Astrocyte of the cerebellum (primary cell): Measurements from ENCODE around the gene ARL5C.

ENCODE experiments used
- DNase-seq: peaks from one replicate; pipeline ENCODE4 v3.0.0-alpha.2; 2011; ENCODE audit warnings: low read depth
- H3K4me3 ChIP-seq: 2 replicates; pipeline ENCODE4 v1.5.1; 2011; ENCODE audit warnings: mild to moderate bottlenecking, low read depth, low read length, moderate library complexity
- in situ Hi-C: cut with HindIII; loops from 2 replicates; pipeline ENCODE4 v1.10.0; 2017; ENCODE audit warnings: low sequenced_read_pairs
- TF ChIP-seq, protein P1 (sequence below): IDR thresholded peaks from 2 replicates; pipeline ENCODE4 v1.5.1; 2012; ENCODE audit warnings: low read length, low read depth, moderate library complexity, mild to moderate bottlenecking; ENCODE audit errors: missing control alignments

ARL5C gene

DNA sequence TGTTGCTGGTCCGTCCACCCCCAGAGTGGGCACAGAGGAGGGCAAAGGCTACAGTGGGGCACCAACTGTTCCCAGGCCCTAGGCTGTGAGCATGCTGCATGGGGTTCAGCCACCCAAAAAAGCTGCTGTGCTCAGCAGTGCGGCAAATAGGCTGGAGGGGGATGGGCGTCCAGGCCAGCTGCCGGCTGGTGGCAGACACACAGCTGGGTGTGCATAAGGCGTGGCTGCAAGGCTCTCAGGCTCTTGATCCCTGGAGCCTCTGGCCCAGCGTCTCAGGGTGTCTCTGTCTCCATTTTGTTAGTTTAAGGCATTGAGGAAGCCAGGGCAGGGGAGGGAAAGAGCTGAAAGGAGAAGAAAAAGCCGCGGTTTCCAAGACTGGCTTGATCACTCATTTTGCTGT, 42.9 kb upstream of the ARL5C start:
- in situ Hi-C loops = no loop called here
- TF ChIP-seq, protein P1, sequence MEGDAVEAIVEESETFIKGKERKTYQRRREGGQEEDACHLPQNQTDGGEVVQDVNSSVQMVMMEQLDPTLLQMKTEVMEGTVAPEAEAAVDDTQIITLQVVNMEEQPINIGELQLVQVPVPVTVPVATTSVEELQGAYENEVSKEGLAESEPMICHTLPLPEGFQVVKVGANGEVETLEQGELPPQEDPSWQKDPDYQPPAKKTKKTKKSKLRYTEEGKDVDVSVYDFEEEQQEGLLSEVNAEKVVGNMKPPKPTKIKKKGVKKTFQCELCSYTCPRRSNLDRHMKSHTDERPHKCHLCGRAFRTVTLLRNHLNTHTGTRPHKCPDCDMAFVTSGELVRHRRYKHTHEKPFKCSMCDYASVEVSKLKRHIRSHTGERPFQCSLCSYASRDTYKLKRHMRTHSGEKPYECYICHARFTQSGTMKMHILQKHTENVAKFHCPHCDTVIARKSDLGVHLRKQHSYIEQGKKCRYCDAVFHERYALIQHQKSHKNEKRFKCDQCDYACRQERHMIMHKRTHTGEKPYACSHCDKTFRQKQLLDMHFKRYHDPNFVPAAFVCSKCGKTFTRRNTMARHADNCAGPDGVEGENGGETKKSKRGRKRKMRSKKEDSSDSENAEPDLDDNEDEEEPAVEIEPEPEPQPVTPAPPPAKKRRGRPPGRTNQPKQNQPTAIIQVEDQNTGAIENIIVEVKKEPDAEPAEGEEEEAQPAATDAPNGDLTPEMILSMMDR = no peak
- no peak for DNase-seq
- no peak overlapping the region for H3K4me3 ChIP-seq

DNA sequence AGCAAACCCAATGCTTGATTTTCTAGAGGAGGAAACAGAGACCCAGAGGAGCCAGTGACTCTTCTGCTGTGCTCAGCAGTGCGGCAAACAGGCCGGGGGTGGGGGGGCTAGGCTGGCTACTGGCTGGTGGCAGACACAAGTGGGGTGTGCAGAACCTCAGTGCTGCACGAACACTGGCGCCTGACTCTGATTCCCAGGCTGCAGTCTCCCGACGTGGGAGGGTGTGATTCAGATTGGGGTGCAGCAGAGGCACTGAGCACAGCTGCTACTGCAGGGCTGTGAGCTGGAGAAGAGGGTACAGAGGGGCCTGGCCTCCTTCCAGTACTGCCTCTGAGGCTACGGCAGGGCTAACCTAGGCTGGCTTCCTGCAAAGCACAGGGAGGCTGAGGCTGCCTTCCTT, 42.2 kb upstream of the ARL5C start:
- TF ChIP-seq, protein P1 = no peak
- DNase-seq = no peak
- H3K4me3 ChIP-seq = no peak overlapping the region
- in situ Hi-C loops = no loop called here

DNA sequence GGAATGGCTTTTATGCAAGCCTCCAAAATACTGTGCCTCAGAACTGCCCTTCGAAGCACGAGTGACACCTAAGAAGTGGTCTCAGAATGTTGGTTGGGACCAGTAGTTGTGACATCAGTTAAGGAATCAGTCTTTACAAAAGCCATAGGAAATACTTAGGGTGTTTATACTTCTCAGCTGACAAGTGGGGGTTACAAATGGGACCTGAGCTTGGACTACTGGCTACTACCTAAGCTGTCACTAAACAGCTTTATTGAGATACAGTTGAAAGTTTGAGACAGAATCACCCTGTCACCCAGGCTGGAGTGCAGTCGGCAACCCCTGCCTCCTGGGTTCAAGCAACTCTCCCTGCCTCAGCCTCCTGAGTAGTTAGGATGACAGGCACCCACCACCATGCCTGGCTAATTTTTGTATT, 39.2 kb upstream of the ARL5C start:
- TF ChIP-seq, protein P1 = no peak
- H3K4me3 ChIP-seq = no peak overlapping the region
- in situ Hi-C loops = no loop called here
- DNase-seq = no peak

DNA sequence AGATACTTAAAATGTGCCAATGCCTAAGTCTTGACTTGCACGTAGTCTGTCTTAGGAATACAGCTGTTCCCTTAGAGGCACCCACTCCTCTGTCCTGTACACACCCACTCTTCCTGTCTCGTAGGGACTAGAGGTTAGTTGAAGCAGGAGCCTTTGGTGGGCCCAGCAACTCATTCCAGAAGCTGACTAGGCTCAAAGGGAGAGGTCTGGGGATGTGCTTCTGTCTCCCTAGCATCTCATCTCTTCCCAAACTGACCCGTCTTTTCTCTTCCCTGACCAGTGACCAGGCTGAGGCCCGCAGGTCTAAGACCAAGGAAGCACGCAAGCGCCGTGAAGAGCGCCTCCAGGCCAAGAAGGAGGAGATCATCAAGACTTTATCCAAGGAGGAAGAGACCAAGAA, 38.3 kb upstream of the ARL5C start:
- DNase-seq = no peak
- in situ Hi-C loops = no loop called here
- H3K4me3 ChIP-seq = no peak overlapping the region
- TF ChIP-seq, protein P1 = no peak

- TF ChIP-seq, protein P1 = no peak
- H3K4me3 ChIP-seq = peak overlapping the region; percentile 89
- in situ Hi-C loops = no loop called here
- DNase-seq = no peak
These were observed 35.1 kb upstream of the ARL5C start for GRCh38 chr17:39200957-39201510.

GRCh38 chr17:39200070-39200879, 34.3 kb upstream of the ARL5C start, which contains the start of gene RPL19:
RPL19 (plus strand) TSS chr17:39200283; CDS start chr17:39200345, 62 bp downstream.
- TF ChIP-seq, protein P1 = no peak
- in situ Hi-C loops = no loop called here
- no peak for DNase-seq
- peak within 1 kb of the TSS; percentile 89 for H3K4me3 ChIP-seq
